Nephron (organoid): ENCODE measurements around the gene HMCN2.

ENCODE experiments used
- H3K27ac Mint-ChIP-seq, 3 experiments: 2 replicates each; pipeline ENCODE4 v1.8.0; 2020; ENCODE audit warnings: mixed read lengths in 3 of 3, mild to moderate bottlenecking in 2 of 3, moderate library complexity in 1 of 3
- H3K27me3 Mint-ChIP-seq: 2 replicates; pipeline ENCODE4 v1.8.0; 2021; ENCODE audit warnings: low read depth, mild to moderate bottlenecking, moderate library complexity, mixed read lengths
- H3K36me3 Mint-ChIP-seq: 2 replicates; pipeline ENCODE4 v1.8.0; 2020; ENCODE audit warnings: low read depth, mixed read lengths
- H3K4me1 Mint-ChIP-seq: 2 replicates; pipeline ENCODE4 v1.8.0; 2020; ENCODE audit warnings: mixed read lengths
- H3K4me3 Mint-ChIP-seq, 3 experiments: 2 replicates each; pipeline ENCODE4 v1.8.0; 2020; ENCODE audit warnings: mild to moderate bottlenecking in 3 of 3, mixed read lengths in 3 of 3, moderate library complexity in 2 of 3
- H3K9me3 Mint-ChIP-seq: 2 replicates; pipeline ENCODE4 v1.8.0; 2020; ENCODE audit warnings: mixed read lengths
- TF ChIP-seq, protein P1 (sequence below), 3 experiments: fragments of 200-600 bp; sonication (generic); IDR thresholded peaks; one replicate each; pipeline ENCODE4 v1.5.0; 2021; ENCODE audit warnings: antibody characterized with exemption in 3 of 3; ENCODE audit not compliant: unreplicated experiment in 3 of 3

Gene HMCN2

DNA sequence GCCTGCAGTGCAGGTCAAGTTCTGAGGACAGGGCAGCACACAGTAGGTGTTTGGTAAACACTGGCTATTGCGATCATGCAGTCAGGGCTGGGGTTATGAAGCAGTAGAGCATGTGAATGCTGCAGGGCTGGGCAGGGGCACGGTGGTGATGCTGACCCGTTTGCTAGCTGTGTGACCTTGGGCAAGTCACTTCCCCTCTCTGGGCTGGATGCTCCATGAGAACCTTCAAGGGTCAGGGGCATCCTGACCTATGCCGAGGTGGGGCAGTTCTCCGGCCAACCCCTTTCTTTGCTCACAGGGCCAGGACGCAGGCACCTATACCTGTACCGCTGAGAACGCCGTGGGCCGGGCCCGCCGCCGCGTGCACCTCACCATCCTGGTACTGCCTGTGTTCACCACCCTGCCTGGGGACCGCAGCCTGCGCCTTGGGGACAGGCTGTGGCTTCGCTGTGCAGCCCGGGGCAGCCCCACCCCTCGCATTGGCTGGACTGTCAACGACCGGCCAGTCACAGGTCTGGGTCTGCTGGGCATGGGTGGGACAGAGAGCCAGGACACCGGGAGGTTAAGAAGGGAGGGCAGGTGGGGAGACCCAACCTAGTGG is 140.2 kb downstream of the HMCN2 start:
- Mint-ChIP-seq H3K27me3 (peaks cover 17% of the 10 kb centered on the region), H3K4me1 (no peaks in the 10 kb centered on the region), H3K4me3 (no peak overlapping the region), H3K27ac (no peak overlapping the region), H3K36me3 (no peaks in the 10 kb centered on the region), H3K9me3 (no peaks in the 10 kb centered on the region)
- TF ChIP-seq, protein P1, sequence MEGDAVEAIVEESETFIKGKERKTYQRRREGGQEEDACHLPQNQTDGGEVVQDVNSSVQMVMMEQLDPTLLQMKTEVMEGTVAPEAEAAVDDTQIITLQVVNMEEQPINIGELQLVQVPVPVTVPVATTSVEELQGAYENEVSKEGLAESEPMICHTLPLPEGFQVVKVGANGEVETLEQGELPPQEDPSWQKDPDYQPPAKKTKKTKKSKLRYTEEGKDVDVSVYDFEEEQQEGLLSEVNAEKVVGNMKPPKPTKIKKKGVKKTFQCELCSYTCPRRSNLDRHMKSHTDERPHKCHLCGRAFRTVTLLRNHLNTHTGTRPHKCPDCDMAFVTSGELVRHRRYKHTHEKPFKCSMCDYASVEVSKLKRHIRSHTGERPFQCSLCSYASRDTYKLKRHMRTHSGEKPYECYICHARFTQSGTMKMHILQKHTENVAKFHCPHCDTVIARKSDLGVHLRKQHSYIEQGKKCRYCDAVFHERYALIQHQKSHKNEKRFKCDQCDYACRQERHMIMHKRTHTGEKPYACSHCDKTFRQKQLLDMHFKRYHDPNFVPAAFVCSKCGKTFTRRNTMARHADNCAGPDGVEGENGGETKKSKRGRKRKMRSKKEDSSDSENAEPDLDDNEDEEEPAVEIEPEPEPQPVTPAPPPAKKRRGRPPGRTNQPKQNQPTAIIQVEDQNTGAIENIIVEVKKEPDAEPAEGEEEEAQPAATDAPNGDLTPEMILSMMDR (IDR thresholded peaks at IDR 0.05; ENCODE audit: unreplicated experiment in 3 of 3) = no peak

- Mint-ChIP-seq H3K27ac (no peak overlapping the region), H3K9me3 (no peaks in the 10 kb centered on the region), H3K4me1 (no peaks in the 10 kb centered on the region), H3K36me3 (no peaks in the 10 kb centered on the region), H3K4me3 (no peak overlapping the region), H3K27me3 (peaks cover 18% of the 10 kb centered on the region)
- TF ChIP-seq, protein P1 (IDR thresholded peaks at IDR 0.05; ENCODE audit: unreplicated experiment in 3 of 3) = no peak
Observed at GRCh38 chr9:130406278-130406895, 140.8 kb downstream of the HMCN2 start.

DNA sequence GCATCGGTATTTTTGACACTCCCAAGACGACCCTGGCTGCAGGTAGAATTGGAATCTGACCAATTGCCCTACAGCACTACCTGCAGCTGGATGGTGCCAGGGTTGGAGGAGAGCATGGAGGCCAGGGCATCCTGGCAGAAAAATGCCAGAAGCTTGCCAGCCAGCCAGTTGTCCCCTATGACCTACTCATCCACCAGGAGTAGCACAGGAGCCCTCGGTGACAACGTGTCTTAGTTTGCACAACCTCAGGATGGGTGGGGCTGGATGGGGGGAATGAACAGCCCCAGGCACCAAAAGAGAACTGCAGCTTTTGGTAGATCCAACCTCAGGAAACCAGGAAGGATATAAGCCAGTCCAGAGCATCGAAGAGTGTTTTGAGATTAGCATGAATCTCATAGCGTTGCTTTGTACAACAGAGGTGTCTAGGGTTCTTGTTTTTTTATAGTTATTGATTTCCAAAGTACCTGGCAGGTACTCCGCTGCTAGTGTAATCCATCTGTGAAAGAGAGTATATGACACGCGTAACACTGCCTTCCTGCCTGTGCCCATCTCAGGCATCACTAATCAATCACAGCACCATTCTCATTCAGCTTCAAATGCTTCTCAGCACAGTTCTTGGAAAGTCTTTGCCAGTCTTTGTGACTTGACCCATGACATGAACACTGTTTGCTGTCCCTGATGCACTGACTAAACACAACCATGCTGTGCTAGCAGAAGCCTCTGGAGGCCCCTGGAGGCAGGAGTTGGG is 142.5 kb downstream of the HMCN2 start:
- no peaks in the 10 kb centered on the region for H3K4me1 Mint-ChIP-seq
- H3K9me3 Mint-ChIP-seq = no peaks in the 10 kb centered on the region
- no peaks in the 10 kb centered on the region for H3K36me3 Mint-ChIP-seq
- peaks cover 26% of the 10 kb centered on the region for H3K27me3 Mint-ChIP-seq
- TF ChIP-seq, protein P1 (IDR thresholded peaks at IDR 0.05; ENCODE audit: unreplicated experiment in 3 of 3) = no peak
- H3K4me3 Mint-ChIP-seq = no peak overlapping the region
- no peak overlapping the region for H3K27ac Mint-ChIP-seq

DNA sequence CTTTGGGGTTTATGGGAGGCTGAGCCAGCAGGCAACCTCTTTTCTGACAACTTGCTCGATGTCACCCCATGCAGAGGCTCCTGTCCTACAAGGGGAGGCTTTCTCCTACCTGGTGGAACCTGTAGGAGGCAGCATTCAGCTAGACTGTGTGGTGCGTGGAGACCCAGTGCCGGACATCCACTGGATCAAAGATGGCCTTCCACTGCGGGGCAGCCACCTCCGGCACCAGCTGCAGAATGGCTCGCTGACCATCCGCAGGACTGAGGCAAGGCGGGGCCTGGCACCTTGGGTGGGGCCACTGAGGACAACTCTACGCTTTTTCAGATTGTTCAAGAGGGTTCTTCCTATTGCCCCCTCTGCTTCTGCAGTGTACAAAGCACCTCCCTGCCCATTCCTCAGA is 143.1 kb downstream of the HMCN2 start:
- TF ChIP-seq, protein P1 (IDR thresholded peaks at IDR 0.05; ENCODE audit: unreplicated experiment in 3 of 3) = no peak
- Mint-ChIP-seq H3K27me3 (peaks cover 30% of the 10 kb centered on the region), H3K36me3 (no peaks in the 10 kb centered on the region), H3K4me3 (no peak overlapping the region), H3K4me1 (no peaks in the 10 kb centered on the region), H3K9me3 (no peaks in the 10 kb centered on the region), H3K27ac (no peak overlapping the region)

GRCh38 chr9:130409246-130409645 is 143.7 kb downstream of the HMCN2 start:
- TF ChIP-seq, protein P1 (IDR thresholded peaks at IDR 0.05; ENCODE audit: unreplicated experiment in 3 of 3) = no peak
- Mint-ChIP-seq H3K27me3 (peaks cover 31% of the 10 kb centered on the region), H3K9me3 (no peaks in the 10 kb centered on the region)

More at GRCh38 chr9:130409246-130409645, 143.7 kb downstream of the HMCN2 start:
- Mint-ChIP-seq H3K4me3 (no peak overlapping the region), H3K36me3 (no peaks in the 10 kb centered on the region), H3K4me1 (no peaks in the 10 kb centered on the region), H3K27ac (no peak overlapping the region)
